GM12873 (cell line): Measurements from ENCODE around the gene BAD.

ENCODE experiments used
- TF ChIP-seq, protein P1 (sequence below): IDR thresholded peaks from 2 replicates; pipeline ENCODE4 v1.5.1; 2012; ENCODE audit warnings: low read depth, mild to moderate bottlenecking, moderate library complexity, low read length, control low read depth; ENCODE audit not compliant: insufficient read depth; ENCODE audit errors: missing control alignments

The BAD gene

DNA sequence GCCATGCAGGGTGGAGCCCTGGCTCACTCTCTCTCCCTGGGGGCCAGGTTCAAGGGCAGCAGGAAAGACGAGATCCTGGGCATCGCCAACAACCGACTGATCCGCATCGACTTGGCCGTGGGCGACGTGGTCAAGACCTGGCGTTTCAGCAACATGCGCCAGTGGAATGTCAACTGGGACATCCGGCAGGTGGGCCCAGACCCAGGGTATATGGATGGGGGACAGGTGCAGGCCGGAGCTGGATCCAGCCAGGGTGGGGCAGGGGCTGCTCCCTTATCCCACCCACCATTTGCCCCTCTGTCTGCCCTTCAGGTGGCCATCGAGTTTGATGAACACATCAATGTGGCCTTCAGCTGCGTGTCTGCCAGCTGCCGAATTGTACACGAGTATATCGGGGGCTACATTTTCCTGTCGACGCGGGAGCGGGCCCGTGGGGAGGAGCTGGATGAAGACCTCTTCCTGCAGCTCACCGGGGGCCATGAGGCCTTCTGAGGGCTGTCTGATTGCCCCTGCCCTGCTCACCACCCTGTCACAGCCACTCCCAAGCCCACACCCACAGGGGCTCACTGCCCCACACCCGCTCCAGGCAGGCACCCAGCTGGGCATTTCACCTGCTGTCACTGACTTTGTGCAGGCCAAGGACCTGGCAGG, 61.3 kb downstream of the BAD start:
- TF ChIP-seq, protein P1, sequence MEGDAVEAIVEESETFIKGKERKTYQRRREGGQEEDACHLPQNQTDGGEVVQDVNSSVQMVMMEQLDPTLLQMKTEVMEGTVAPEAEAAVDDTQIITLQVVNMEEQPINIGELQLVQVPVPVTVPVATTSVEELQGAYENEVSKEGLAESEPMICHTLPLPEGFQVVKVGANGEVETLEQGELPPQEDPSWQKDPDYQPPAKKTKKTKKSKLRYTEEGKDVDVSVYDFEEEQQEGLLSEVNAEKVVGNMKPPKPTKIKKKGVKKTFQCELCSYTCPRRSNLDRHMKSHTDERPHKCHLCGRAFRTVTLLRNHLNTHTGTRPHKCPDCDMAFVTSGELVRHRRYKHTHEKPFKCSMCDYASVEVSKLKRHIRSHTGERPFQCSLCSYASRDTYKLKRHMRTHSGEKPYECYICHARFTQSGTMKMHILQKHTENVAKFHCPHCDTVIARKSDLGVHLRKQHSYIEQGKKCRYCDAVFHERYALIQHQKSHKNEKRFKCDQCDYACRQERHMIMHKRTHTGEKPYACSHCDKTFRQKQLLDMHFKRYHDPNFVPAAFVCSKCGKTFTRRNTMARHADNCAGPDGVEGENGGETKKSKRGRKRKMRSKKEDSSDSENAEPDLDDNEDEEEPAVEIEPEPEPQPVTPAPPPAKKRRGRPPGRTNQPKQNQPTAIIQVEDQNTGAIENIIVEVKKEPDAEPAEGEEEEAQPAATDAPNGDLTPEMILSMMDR: no peak

DNA sequence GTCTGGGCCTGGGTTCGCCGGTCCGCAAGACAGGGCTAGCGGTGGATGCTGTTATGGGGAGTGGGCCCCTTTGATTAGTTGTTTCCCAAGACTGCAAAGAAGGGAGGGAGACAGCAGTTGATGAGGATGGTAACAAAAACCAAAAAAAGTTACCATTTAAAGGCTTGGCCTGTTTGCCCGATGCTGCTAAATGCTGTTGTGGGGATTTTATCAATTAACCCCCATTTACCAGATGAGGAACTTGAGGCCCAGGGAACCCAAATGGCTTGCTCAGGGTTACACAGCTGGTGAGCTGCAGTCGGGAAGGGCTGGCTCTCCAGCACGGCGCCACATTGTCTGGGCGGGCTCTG, 61.8 kb downstream of the BAD start:
- TF ChIP-seq, protein P1: no peak

GRCh38 chr11:64220798-64221197, 63.7 kb downstream of the BAD start:
- TF ChIP-seq, protein P1: no peak

- TF ChIP-seq, protein P1: no peak
Observed at GRCh38 chr11:64220271-64220670, 64.2 kb downstream of the BAD start.
